HCT116 (cell line): ENCODE data around the gene SHROOM3. TPM values are rescaled to one million over a fixed set of nuclear protein-coding genes. Genes with fewer than 3 reads are reported as not detected.

Experiments used
- ATAC-seq: fragments of 200-7000 bp; cut with Tn5 transposase; 2 replicates; pipeline ENCODE4 v1.9.1; 2020; ENCODE audit warnings: mild to moderate bottlenecking, moderate library complexity
- BruUV-seq: library from RNA; stranded (reverse); fragments of 400-500 nt; replicated peaks from 2 replicates; lab custom pipeline; 2021; lab: Mats Ljungman, UMichigan
- CTCF ChIA-PET: fragments of 300-600 bp; sonication (Branson Sonifier 250); formaldehyde crosslinking; loops from one replicate; lab custom pipeline; 2021; ENCODE audit warnings: antibody characterized with exemption; lab: Charles Lee
- POLR2A ChIA-PET: fragments of 300-600, 350-600 bp; sonication (Branson Sonifier 250); formaldehyde crosslinking; loops from one replicate; lab custom pipeline; 2021; ENCODE audit warnings: antibody characterized with exemption; lab: Charles Lee
- RAD21 ChIA-PET, 2 experiments: fragments of 300-600 bp; sonication (Branson Sonifier 250); formaldehyde crosslinking; loops; one replicate each; lab custom pipeline; 2023; ENCODE audit warnings: low total read pairs in 2 of 2; ENCODE audit not compliant: uncharacterized antibody in 2 of 2, unreplicated experiment in 2 of 2, low non-redundant PET in 1 of 2; lab: Charles Lee
- DNase-seq: peaks from one replicate; pipeline ENCODE4 v3.0.0-alpha.2; 2010; ENCODE audit warnings: low read depth, low spot score
- H2AFZ ChIP-seq: fragments of 200-600 bp; shearing (Covaris generic), sonication (generic); 2 replicates; pipeline ENCODE4 v1.6.1; 2017; ENCODE audit warnings: low read depth, mixed run types, mixed read lengths, antibody characterized with exemption, low read length; ENCODE audit not compliant: poor library complexity, severe bottlenecking
- H3K27ac ChIP-seq: 2 replicates; pipeline ENCODE4 v1.5.1; 2012; ENCODE audit warnings: low read depth, low read length
- H3K27me3 ChIP-seq: fragments of 200-600 bp; sonication (generic); 2 replicates; pipeline ENCODE4 v1.6.1; 2016; ENCODE audit warnings: mixed run types, low read length, mixed read lengths; ENCODE audit not compliant: insufficient read depth
- H3K36me3 ChIP-seq, 2 experiments: fragments of 200-500 bp in 1 of 2; fragments of 200-600 bp in 1 of 2; sonication (Bioruptor generic) in 1 of 2; sonication (generic) in 1 of 2; 2 replicates each; pipeline versions ENCODE4 v1.5.1 to v1.6.1; 2014 to 2016; ENCODE audit warnings: low read length in 2 of 2, inconsistent platforms in 1 of 2, mixed read lengths in 1 of 2, mixed run types in 1 of 2; ENCODE audit not compliant: insufficient read depth in 2 of 2, control insufficient read depth in 1 of 2
- H3K4me1 ChIP-seq, 2 experiments: fragments of 200-600 bp in 1 of 2; sonication (generic) in 1 of 2; 2 replicates each; pipeline versions ENCODE4 v1.5.1 to v1.6.1; 2012 to 2017; ENCODE audit warnings: low read length in 2 of 2, inconsistent platforms in 1 of 2, mild to moderate bottlenecking in 1 of 2, mixed read lengths in 1 of 2, mixed run types in 1 of 2, moderate library complexity in 1 of 2; ENCODE audit not compliant: insufficient read depth in 2 of 2, control insufficient read depth in 1 of 2
- H3K4me2 ChIP-seq: fragments of 200-600 bp; sonication (generic); 2 replicates; pipeline ENCODE4 v1.6.1; 2017; ENCODE audit warnings: mixed run types, low read length, mixed read lengths
- H3K4me3 ChIP-seq, 2 experiments: fragments of 200-600 bp in 1 of 2; sonication (generic) in 1 of 2; replicated peaks in 1 of 2; 2 replicates each; pipeline ENCODE4 v1.5.1; 2011 to 2016; ENCODE audit warnings: low read length in 2 of 2, control low read depth in 1 of 2, low read depth in 1 of 2, mild to moderate bottlenecking in 1 of 2, mixed read lengths in 1 of 2, mixed run types in 1 of 2
- H3K79me2 ChIP-seq: fragments of 200-600 bp; sonication (generic); 2 replicates; pipeline ENCODE4 v1.6.1; 2017; ENCODE audit warnings: mild to moderate bottlenecking, mixed run types, low read length, moderate library complexity, mixed read lengths; ENCODE audit not compliant: insufficient read depth
- H3K9ac ChIP-seq: fragments of 200-600 bp; sonication (generic); 2 replicates; pipeline ENCODE4 v1.6.1; 2016; ENCODE audit warnings: low read length, mixed read lengths
- H3K9me2 ChIP-seq: fragments of 200-600 bp; sonication (generic), shearing (Covaris generic); 2 replicates; pipeline ENCODE4 v1.6.1; 2017; ENCODE audit warnings: mixed run types, mild to moderate bottlenecking, moderate library complexity; ENCODE audit not compliant: insufficient read depth
- H3K9me3 ChIP-seq, 2 experiments: fragments of 200-500 bp in 1 of 2; fragments of 200-600 bp in 1 of 2; sonication (Bioruptor generic) in 1 of 2; sonication (generic) in 1 of 2; 2 replicates each; pipeline ENCODE4 v1.6.1; 2014 to 2017; ENCODE audit warnings: low read length in 2 of 2, mixed read lengths in 2 of 2, inconsistent platforms in 1 of 2, low read depth in 1 of 2, mild to moderate bottlenecking in 1 of 2, mixed run types in 1 of 2, moderate library complexity in 1 of 2; ENCODE audit not compliant: control insufficient read depth in 1 of 2, insufficient read depth in 1 of 2
- H4K20me1 ChIP-seq: fragments of 200-600 bp; sonication (generic), shearing (Covaris generic); 2 replicates; pipeline ENCODE4 v1.6.1; 2017; ENCODE audit warnings: mixed run types, mild to moderate bottlenecking, moderate library complexity; ENCODE audit not compliant: insufficient read depth
- CEBPB ChIP-seq: IDR thresholded peaks from 2 replicates; pipeline ENCODE4 v1.6.1; 2012; ENCODE audit warnings: low read depth
- CTCF ChIP-seq, 3 experiments: fragments of 200-600 bp in 1 of 3; sonication (generic) in 1 of 3; IDR thresholded peaks in 2 of 3; conservative IDR thresholded peaks in 1 of 3; 2 replicates each; pipeline ENCODE4 v1.5.1; 2012 to 2017; ENCODE audit warnings: low read depth in 2 of 3, low read length in 2 of 3, antibody characterized with exemption in 1 of 3, borderline replicate concordance in 1 of 3, control low read depth in 1 of 3, mild to moderate bottlenecking in 1 of 3, mixed read lengths in 1 of 3, mixed run types in 1 of 3, moderate library complexity in 1 of 3; ENCODE audit not compliant: insufficient read depth in 1 of 3
- EGR1 ChIP-seq: IDR thresholded peaks from 2 replicates; pipeline ENCODE4 v1.6.1; 2012; ENCODE audit warnings: low read depth
- ELF1 ChIP-seq: IDR thresholded peaks from 2 replicates; pipeline ENCODE4 v1.6.1; 2012; ENCODE audit warnings: low read depth, borderline replicate concordance
- EZH2phosphoT487 ChIP-seq: fragments of 200-600 bp; IDR thresholded peaks from 2 replicates; pipeline ENCODE4 v1.6.1; 2018; ENCODE audit warnings: antibody characterized with exemption, borderline replicate concordance
- JUND ChIP-seq: IDR thresholded peaks from 2 replicates; pipeline ENCODE4 v1.6.1; 2012
- POLR2AphosphoS5 ChIP-seq: IDR thresholded peaks from 2 replicates; pipeline ENCODE4 v1.6.1; 2011; ENCODE audit warnings: mild to moderate bottlenecking, low read depth, low read length, moderate library complexity
- SIN3A ChIP-seq: IDR thresholded peaks from 2 replicates; pipeline ENCODE4 v1.6.1; 2012; ENCODE audit warnings: low read depth
- SP1 ChIP-seq: IDR thresholded peaks from 2 replicates; pipeline ENCODE4 v1.6.1; 2012; ENCODE audit warnings: low read depth
- SRF ChIP-seq: IDR thresholded peaks from 2 replicates; pipeline ENCODE4 v1.6.1; 2012; ENCODE audit warnings: low read depth
- TCF7L2 ChIP-seq: IDR thresholded peaks from 2 replicates; pipeline ENCODE4 v1.7.0; 2011; ENCODE audit warnings: borderline replicate concordance, inconsistent platforms; ENCODE audit not compliant: insufficient read depth, insufficient read length; ENCODE audit errors: extremely low read depth
- YY1 ChIP-seq: IDR thresholded peaks from 2 replicates; pipeline ENCODE4 v1.6.1; 2011; ENCODE audit warnings: low read length, low read depth, moderate library complexity, mild to moderate bottlenecking; ENCODE audit not compliant: insufficient replicate concordance; ENCODE audit errors: extremely low read depth
- ZNF274 ChIP-seq: fragments of 200-500 bp; sonication (Bioruptor generic); IDR thresholded peaks from 2 replicates; pipeline ENCODE4 v1.6.1; 2014; ENCODE audit warnings: mild to moderate bottlenecking, low read depth, low read length, inconsistent platforms
- intact Hi-C: fragments of 100-400 bp; cut with micrococcal nuclease; formaldehyde crosslinking; loops from 2 replicates; pipeline ENCODE4 v1.10.0; 2022
- total RNA-seq: library from RNA; stranded (reverse); gene quantifications from one replicate; pipeline ENCODE4 v1.2.1, GENCODE V29; 2021; ENCODE audit not compliant: unreplicated experiment
- TF ChIP-seq, protein P1 (sequence below): IDR thresholded peaks from 2 replicates; pipeline ENCODE4 v1.6.1; 2012

SHROOM3 gene
- total RNA-seq, 1 experiment from 2014 or later, result 22.5 TPM

GRCh38 chr4:76823495-76823894 is 388.5 kb downstream of the SHROOM3 start:
- H4K20me1 ChIP-seq, result no peaks in the 10 kb centered on the region
- CTCF ChIA-PET, result no interaction called here
- POLR2A ChIA-PET, result no interaction called here
- TF ChIP-seq ELF1 (no peak), EGR1 (no peak), CTCF (IDR thresholded peaks at IDR 0.05 in 2 of 3, conservative IDR thresholded peaks at IDR 0.05 in 1 of 3; ENCODE audit: borderline replicate concordance in 1 of 3, insufficient read depth in 1 of 3, low read depth in 2 of 3, low read length in 2 of 3) (no peak), YY1 (no peak), CEBPB (no peak), SP1 (no peak), TCF7L2 (no peak), SRF (no peak), ZNF274 (no peak), JUND (no peak), POLR2AphosphoS5 (no peak), EZH2phosphoT487 (no peak), SIN3A (no peak)
- TF ChIP-seq, protein P1, sequence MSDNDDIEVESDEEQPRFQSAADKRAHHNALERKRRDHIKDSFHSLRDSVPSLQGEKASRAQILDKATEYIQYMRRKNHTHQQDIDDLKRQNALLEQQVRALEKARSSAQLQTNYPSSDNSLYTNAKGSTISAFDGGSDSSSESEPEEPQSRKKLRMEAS, result no peak
- no peaks in the 10 kb centered on the region for H3K9me3 ChIP-seq
- no peak overlapping the region for H2AFZ ChIP-seq
- no peak overlapping the region for H3K4me3 ChIP-seq
- no peak overlapping the region for H3K27ac ChIP-seq
- no peaks in the 10 kb centered on the region for H3K4me1 ChIP-seq
- H3K4me2 ChIP-seq, result no peak overlapping the region
- no peaks in the 10 kb centered on the region for H3K27me3 ChIP-seq
- H3K79me2 ChIP-seq, result no peaks in the 10 kb centered on the region
- no peak overlapping the region for H3K9ac ChIP-seq
- H3K36me3 ChIP-seq, result no peaks in the 10 kb centered on the region
- BruUV-seq, result no TSS peak
- ATAC-seq (no peak), DNase-seq (no peak)
- RAD21 ChIA-PET, result no interaction called here
- no peaks in the 10 kb centered on the region for H3K9me2 ChIP-seq
- intact Hi-C loops, result no loop called here
